H9 (cell line): ENCODE measurements around the gene CACNA2D4. TPM values are rescaled to one million over a fixed set of nuclear protein-coding genes. Genes with fewer than 3 reads are reported as not detected.

Experiments
- DNase-seq: peaks from one replicate; pipeline ENCODE4 v3.0.0-alpha.2; 2017
- H2AFZ ChIP-seq: one replicate; pipeline ENCODE4 v1.6.1; 2013; ENCODE audit warnings: mild to moderate bottlenecking, low read length, control low read depth, moderate library complexity
- H2AK5ac ChIP-seq: 2 replicates; pipeline ENCODE4 v1.6.1; 2013; ENCODE audit warnings: low read length, control low read depth, mixed read lengths; ENCODE audit not compliant: insufficient read length
- H2BK120ac ChIP-seq: one replicate; pipeline ENCODE4 v1.6.1; 2013; ENCODE audit warnings: low read depth, mild to moderate bottlenecking, low read length, control low read depth, inconsistent platforms; ENCODE audit not compliant: poor library complexity, severe bottlenecking
- H2BK12ac ChIP-seq: 2 replicates; pipeline ENCODE4 v1.6.1; 2013; ENCODE audit warnings: low read length, control low read depth, mixed read lengths, low read depth; ENCODE audit not compliant: insufficient read length
- H2BK15ac ChIP-seq: 2 replicates; pipeline ENCODE4 v1.6.1; 2013; ENCODE audit warnings: low read depth, low read length, control low read depth
- H2BK20ac ChIP-seq: one replicate; pipeline ENCODE4 v1.6.1; 2013; ENCODE audit warnings: low read depth, mild to moderate bottlenecking, low read length, control low read depth, inconsistent platforms; ENCODE audit not compliant: poor library complexity, severe bottlenecking
- H2BK5ac ChIP-seq: 2 replicates; pipeline ENCODE4 v1.6.1; 2013; ENCODE audit warnings: low read length, control low read depth, mixed read lengths; ENCODE audit not compliant: insufficient read length
- H3K14ac ChIP-seq: 2 replicates; pipeline ENCODE4 v1.6.1; 2013; ENCODE audit warnings: low read length, control low read depth; ENCODE audit not compliant: insufficient read depth
- H3K18ac ChIP-seq: 2 replicates; pipeline ENCODE4 v1.6.1; 2013; ENCODE audit warnings: low read depth, mild to moderate bottlenecking, mixed read lengths, low read length, control low read depth; ENCODE audit not compliant: insufficient read length
- H3K23ac ChIP-seq: 2 replicates; pipeline ENCODE4 v1.6.1; 2013; ENCODE audit warnings: low read length, control low read depth, mixed read lengths, low read depth; ENCODE audit not compliant: insufficient read length
- H3K23me2 ChIP-seq: 2 replicates; pipeline ENCODE4 v1.6.1; 2013; ENCODE audit warnings: low read depth, mild to moderate bottlenecking, mixed read lengths, low read length, control low read depth; ENCODE audit not compliant: insufficient read length, poor library complexity, severe bottlenecking
- H3K27ac ChIP-seq: 2 replicates; pipeline ENCODE4 v1.5.1; 2013; ENCODE audit warnings: low read length, control low read depth, mixed read lengths, low read depth; ENCODE audit not compliant: insufficient read length
- H3K27me3 ChIP-seq: 2 replicates; pipeline ENCODE4 v1.6.1; 2013; ENCODE audit warnings: low read length, control low read depth, inconsistent platforms; ENCODE audit not compliant: insufficient read depth
- H3K4ac ChIP-seq: 2 replicates; pipeline ENCODE4 v1.6.1; 2013; ENCODE audit warnings: low read depth, mild to moderate bottlenecking, control low read depth, inconsistent platforms, low read length, moderate library complexity
- H3K4me1 ChIP-seq: 2 replicates; pipeline ENCODE4 v1.6.1; 2013; ENCODE audit warnings: low read length, control low read depth, inconsistent platforms; ENCODE audit not compliant: insufficient read depth
- H3K4me2 ChIP-seq: 2 replicates; pipeline ENCODE4 v1.6.1; 2013; ENCODE audit warnings: low read length, control low read depth, mixed read lengths; ENCODE audit not compliant: insufficient read length, insufficient read depth
- H3K56ac ChIP-seq: 2 replicates; pipeline ENCODE4 v1.6.1; 2013; ENCODE audit warnings: low read depth, mild to moderate bottlenecking, mixed read lengths, low read length, control low read depth; ENCODE audit not compliant: insufficient read length
- H3K79me1 ChIP-seq: 2 replicates; pipeline ENCODE4 v1.6.1; 2013; ENCODE audit warnings: low read depth, mild to moderate bottlenecking, moderate library complexity, low read length, control low read depth, inconsistent platforms; ENCODE audit not compliant: insufficient read depth, poor library complexity, severe bottlenecking
- H3K79me2 ChIP-seq: 2 replicates; pipeline ENCODE4 v1.6.1; 2013; ENCODE audit warnings: low read length, control low read depth, inconsistent platforms; ENCODE audit not compliant: insufficient read depth
- H3K9ac ChIP-seq: 2 replicates; pipeline ENCODE4 v1.6.1; 2013; ENCODE audit warnings: low read length, control low read depth, mixed read lengths; ENCODE audit not compliant: insufficient read length; ENCODE audit errors: extremely low read depth
- H3K9me3 ChIP-seq: one replicate; pipeline ENCODE4 v1.6.1; 2013; ENCODE audit warnings: low read depth, low read length, inconsistent platforms; ENCODE audit not compliant: control insufficient read depth
- H3T11ph ChIP-seq: one replicate; pipeline ENCODE4 v1.6.1; 2013; ENCODE audit warnings: mild to moderate bottlenecking, low read length, control low read depth, inconsistent platforms
- H4K20me1 ChIP-seq: one replicate; pipeline ENCODE4 v1.6.1; 2013; ENCODE audit not compliant: control insufficient read depth, insufficient read length, insufficient read depth
- H4K5ac ChIP-seq: 2 replicates; pipeline ENCODE4 v1.6.1; 2013; ENCODE audit warnings: low read depth, mild to moderate bottlenecking, mixed read lengths, low read length, control low read depth; ENCODE audit not compliant: insufficient read length
- H4K8ac ChIP-seq: replicated peaks from 2 replicates; pipeline ENCODE4 v1.6.1; 2013; ENCODE audit warnings: low read length, control low read depth, mixed read lengths, low read depth; ENCODE audit not compliant: insufficient read length
- H4K91ac ChIP-seq: 2 replicates; pipeline ENCODE4 v1.6.1; 2013; ENCODE audit warnings: low read depth, mild to moderate bottlenecking, moderate library complexity, mixed read lengths, low read length, control low read depth; ENCODE audit not compliant: insufficient read length
- H3K27ac Mint-ChIP-seq, 3 experiments: 2 replicates in 2 of 3; 3 replicates in 1 of 3; pipeline ENCODE4 v1.8.0; 2020 to 2021; ENCODE audit warnings: mixed read lengths in 3 of 3, mild to moderate bottlenecking in 1 of 3, moderate library complexity in 1 of 3
- H3K27me3 Mint-ChIP-seq: 2 replicates; pipeline ENCODE4 v1.8.0; 2021; ENCODE audit warnings: low read depth, mild to moderate bottlenecking, moderate library complexity, mixed read lengths
- H3K36me3 Mint-ChIP-seq, 3 experiments: 2 replicates in 2 of 3; 3 replicates in 1 of 3; pipeline ENCODE4 v1.8.0; 2020 to 2021; ENCODE audit warnings: low read depth in 3 of 3, mixed read lengths in 3 of 3; ENCODE audit not compliant: insufficient read depth in 1 of 3
- H3K4me1 Mint-ChIP-seq, 2 experiments: 2 replicates each; pipeline ENCODE4 v1.8.0; 2020; ENCODE audit warnings: mixed read lengths in 2 of 2
- H3K4me3 Mint-ChIP-seq, 2 experiments: 2 replicates in 1 of 2; 3 replicates in 1 of 2; pipeline ENCODE4 v1.8.0; 2020 to 2021; ENCODE audit warnings: mild to moderate bottlenecking in 2 of 2, mixed read lengths in 2 of 2, moderate library complexity in 1 of 2
- H3K9me3 Mint-ChIP-seq, 2 experiments: 2 replicates in 1 of 2; 3 replicates in 1 of 2; pipeline ENCODE4 v1.8.0; 2020; ENCODE audit warnings: mild to moderate bottlenecking in 2 of 2, mixed read lengths in 2 of 2, moderate library complexity in 1 of 2
- CTCF ChIP-seq: fragments of 200-600 bp; sonication (generic); conservative IDR thresholded peaks from 3 replicates; pipeline ENCODE4 v1.8.0; 2021; ENCODE audit warnings: antibody characterized with exemption, mild to moderate bottlenecking
- WGBS: extraction: QIAGEN DNeasy Blood & Tissue Kit; methylation state at CpG from one replicate; pipeline ENCODE4 v1.1.7; 2013; ENCODE audit warnings: missing lambda C conversion rate, low lambda C conversion rate, mixed read lengths; ENCODE audit not compliant: insufficient read length; ENCODE audit errors: extremely low coverage; 5-methylcytosine and 5-hydroxymethylcytosine counted together
- total RNA-seq: library from RNA; stranded (reverse); gene quantifications from 2 replicates; pipeline ENCODE4 v1.2.1, GENCODE V29; 2021

CACNA2D4 gene
- total RNA-seq, 1 experiment from 2014 or later: 0.79 TPM

DNA sequence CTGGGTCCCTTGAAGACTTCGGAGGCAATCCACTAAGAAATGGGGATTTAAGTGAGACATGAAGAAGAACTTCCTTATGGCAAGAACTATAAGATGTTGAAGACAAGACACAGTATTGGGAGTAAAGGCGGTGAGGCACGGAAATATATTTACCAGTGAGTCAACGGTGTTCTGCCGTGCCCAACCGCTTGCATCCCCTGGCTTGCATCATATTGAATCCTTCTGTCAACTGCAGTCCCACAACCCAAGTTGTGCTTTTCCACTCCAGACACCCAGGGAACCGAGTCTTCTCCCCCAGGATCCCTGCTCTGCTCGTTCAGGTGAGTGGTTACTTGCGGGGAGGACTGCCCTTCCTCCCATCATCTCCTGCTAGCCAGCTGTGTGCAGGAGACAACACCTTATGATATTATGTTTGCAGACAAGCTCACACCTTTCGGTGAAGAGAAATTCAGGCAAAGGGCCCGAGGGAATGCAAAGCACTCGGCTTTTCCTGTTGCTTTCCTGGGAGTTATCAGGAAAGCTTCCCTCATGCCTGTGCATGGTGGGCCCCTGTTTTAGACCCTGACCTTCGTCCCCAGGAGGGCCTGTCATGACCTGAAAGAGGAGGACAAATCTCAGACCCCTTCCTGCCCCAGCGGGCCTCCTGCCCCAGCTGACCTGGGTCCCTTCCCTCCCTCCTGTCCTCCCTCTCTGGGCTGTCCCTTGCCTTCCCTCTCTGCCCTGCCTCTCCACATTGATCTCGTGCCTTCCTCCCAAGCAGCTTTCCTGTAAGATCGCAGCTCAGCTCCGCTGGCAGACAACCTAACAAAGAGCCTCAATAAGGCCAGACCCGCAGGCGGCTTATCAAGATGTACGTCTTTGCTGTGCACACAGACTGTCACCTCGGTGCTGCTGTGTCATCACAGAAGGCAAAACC, 102.4 kb downstream of the CACNA2D4 start:
- peaks cover 14% of the 10 kb centered on the region; the same call in 1 of the 2 replicates for H3K27me3 ChIP-seq
- no peak overlapping the region for H3K56ac ChIP-seq
- H3K9ac ChIP-seq: no peak overlapping the region
- H2BK120ac ChIP-seq: no peak overlapping the region
- H3K79me1 ChIP-seq: no peaks in the 10 kb centered on the region
- no peak for DNase-seq
- no peak overlapping the region for H2BK15ac ChIP-seq
- no peak overlapping the region for H2BK12ac ChIP-seq
- H3K79me2 ChIP-seq: no peaks in the 10 kb centered on the region
- Mint-ChIP-seq H3K4me1 (peaks cover 17 to 22% of the 10 kb centered on the region in 2 experiments), H3K36me3 (peaks cover 0 to 5% (median 3%) of the 10 kb centered on the region in 3 experiments; a peak in 2 of 7 replicates), H3K27me3 (peaks cover 34% of the 10 kb centered on the region), H3K9me3 (peaks cover 4% of the 10 kb centered on the region in 2 experiments; a peak in 2 of 5 replicates), H3K4me3 (no peak overlapping the region), H3K27ac (no peak overlapping the region; a peak in 1 of 7 replicates)
- H4K5ac ChIP-seq: no peak overlapping the region
- no peaks in the 10 kb centered on the region for H3K23me2 ChIP-seq
- WGBS: no CpG with 5 or more reads among the region's 21 CpGs
- no peak overlapping the region for H3K4ac ChIP-seq
- no peak overlapping the region for H4K91ac ChIP-seq
- no peak overlapping the region for H4K8ac ChIP-seq
- no peaks in the 10 kb centered on the region for H4K20me1 ChIP-seq
- no peak overlapping the region for H2BK20ac ChIP-seq
- no peak overlapping the region for H3T11ph ChIP-seq
- no peak overlapping the region for H3K27ac ChIP-seq
- no peak overlapping the region for H2BK5ac ChIP-seq
- no peak for TF ChIP-seq CTCF
- no peak overlapping the region for H2AFZ ChIP-seq
- no peaks in the 10 kb centered on the region for H3K9me3 ChIP-seq
- H3K14ac ChIP-seq: no peak overlapping the region
- H3K4me1 ChIP-seq: no peaks in the 10 kb centered on the region
- H3K23ac ChIP-seq: no peak overlapping the region
- no peak overlapping the region for H3K18ac ChIP-seq
- no peak overlapping the region for H2AK5ac ChIP-seq
- H3K4me2 ChIP-seq: no peak overlapping the region
